ENCODE measurements around the gene CLEC17A. TPM values are rescaled to one million over a fixed set of nuclear protein-coding genes. Genes with fewer than 3 reads are reported as not detected.

CLEC17A gene
- total RNA-seq, 2 donors from 2014 or later: 0.12 to 0.32 TPM

GRCh38 chr19:14555918-14556661, 26.8 kb upstream of the CLEC17A start:
- intact Hi-C loops (cut with DNase I): no loop called here
- no peak overlapping the region for H3K27ac ChIP-seq
- peaks cover 6% of the 10 kb centered on the region for H3K4me1 ChIP-seq
- no peaks in the 10 kb centered on the region for H3K36me3 ChIP-seq
- no peak for DNase-seq
- no peak for TF ChIP-seq CTCF (IDR thresholded peaks at IDR 0.05)
- peak overlapping the region in 1 of 2 donors; percentile 21 for H3K9ac ChIP-seq (ENCODE audit: low read depth in 2 of 2, low read length in 2 of 2)
- H3K27me3 ChIP-seq: no peaks in the 10 kb centered on the region
- H3K9me3 ChIP-seq: no peaks in the 10 kb centered on the region
- no peak overlapping the region for H3K4me3 ChIP-seq

GRCh38 chr19:14556662-14557188, 26.2 kb upstream of the CLEC17A start:
- peak; percentile 76 for DNase-seq
- H3K36me3 ChIP-seq: no peaks in the 10 kb centered on the region
- intact Hi-C loops (cut with DNase I): no loop called here
- H3K4me1 ChIP-seq: peaks cover 4% of the 10 kb centered on the region
- TF ChIP-seq CTCF (IDR thresholded peaks at IDR 0.05): peak; percentile 97
- no peaks in the 10 kb centered on the region for H3K27me3 ChIP-seq
- H3K9ac ChIP-seq (ENCODE audit: low read depth in 2 of 2, low read length in 2 of 2): peak overlapping the region in 1 of 2 donors; percentile 21
- H3K27ac ChIP-seq: no peak overlapping the region
- H3K9me3 ChIP-seq: no peaks in the 10 kb centered on the region
- no peak overlapping the region for H3K4me3 ChIP-seq

GRCh38 chr19:14558370-14559066, 24.4 kb upstream of the CLEC17A start:
- Histone ChIP-seq H3K4me3 (no peak overlapping the region), H3K27ac (no peak overlapping the region), H3K27me3 (no peaks in the 10 kb centered on the region), H3K36me3 (no peaks in the 10 kb centered on the region), H3K4me1 (peaks cover 4% of the 10 kb centered on the region), H3K9me3 (no peaks in the 10 kb centered on the region), H3K9ac (ENCODE audit: low read depth in 2 of 2, low read length in 2 of 2) (no peak overlapping the region)
- intact Hi-C loops (cut with DNase I): no loop called here
- no peak for TF ChIP-seq CTCF (IDR thresholded peaks at IDR 0.05)
- no peak for DNase-seq

GRCh38 chr19:14559916-14560775, 22.7 kb upstream of the CLEC17A start:
- intact Hi-C loops (cut with DNase I): no loop called here
- Histone ChIP-seq H3K36me3 (no peaks in the 10 kb centered on the region), H3K27ac (no peak overlapping the region), H3K9ac (ENCODE audit: low read depth in 2 of 2, low read length in 2 of 2) (no peak overlapping the region), H3K27me3 (no peaks in the 10 kb centered on the region), H3K4me1 (peaks cover 4% of the 10 kb centered on the region), H3K4me3 (no peak overlapping the region), H3K9me3 (no peaks in the 10 kb centered on the region)
- no peak for TF ChIP-seq CTCF (IDR thresholded peaks at IDR 0.05)
- DNase-seq: no peak

GRCh38 chr19:14560776-14561108, 22.1 kb upstream of the CLEC17A start:
- Histone ChIP-seq H3K9me3 (no peaks in the 10 kb centered on the region), H3K27ac (no peak overlapping the region), H3K4me3 (no peak overlapping the region), H3K36me3 (no peaks in the 10 kb centered on the region), H3K9ac (ENCODE audit: low read depth in 2 of 2, low read length in 2 of 2) (no peak overlapping the region), H3K4me1 (peaks cover 4% of the 10 kb centered on the region), H3K27me3 (no peaks in the 10 kb centered on the region)
- intact Hi-C loops (cut with DNase I): no loop called here
- TF ChIP-seq CTCF (IDR thresholded peaks at IDR 0.05): no peak
- DNase-seq: no peak

Measured in colonic mucosa (tissue), 4 donors.